Middle frontal gyrus (tissue), 1 donor: Measurements from ENCODE around the gene VTN.

Experiments
- DNase-seq: peaks from one replicate; pipeline ENCODE4 v3.0.0-alpha.2; 2015; ENCODE audit warnings: low spot score; ENCODE audit errors: extremely low spot score

VTN gene, protein sequence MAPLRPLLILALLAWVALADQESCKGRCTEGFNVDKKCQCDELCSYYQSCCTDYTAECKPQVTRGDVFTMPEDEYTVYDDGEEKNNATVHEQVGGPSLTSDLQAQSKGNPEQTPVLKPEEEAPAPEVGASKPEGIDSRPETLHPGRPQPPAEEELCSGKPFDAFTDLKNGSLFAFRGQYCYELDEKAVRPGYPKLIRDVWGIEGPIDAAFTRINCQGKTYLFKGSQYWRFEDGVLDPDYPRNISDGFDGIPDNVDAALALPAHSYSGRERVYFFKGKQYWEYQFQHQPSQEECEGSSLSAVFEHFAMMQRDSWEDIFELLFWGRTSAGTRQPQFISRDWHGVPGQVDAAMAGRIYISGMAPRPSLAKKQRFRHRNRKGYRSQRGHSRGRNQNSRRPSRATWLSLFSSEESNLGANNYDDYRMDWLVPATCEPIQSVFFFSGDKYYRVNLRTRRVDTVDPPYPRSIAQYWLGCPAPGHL

DNA sequence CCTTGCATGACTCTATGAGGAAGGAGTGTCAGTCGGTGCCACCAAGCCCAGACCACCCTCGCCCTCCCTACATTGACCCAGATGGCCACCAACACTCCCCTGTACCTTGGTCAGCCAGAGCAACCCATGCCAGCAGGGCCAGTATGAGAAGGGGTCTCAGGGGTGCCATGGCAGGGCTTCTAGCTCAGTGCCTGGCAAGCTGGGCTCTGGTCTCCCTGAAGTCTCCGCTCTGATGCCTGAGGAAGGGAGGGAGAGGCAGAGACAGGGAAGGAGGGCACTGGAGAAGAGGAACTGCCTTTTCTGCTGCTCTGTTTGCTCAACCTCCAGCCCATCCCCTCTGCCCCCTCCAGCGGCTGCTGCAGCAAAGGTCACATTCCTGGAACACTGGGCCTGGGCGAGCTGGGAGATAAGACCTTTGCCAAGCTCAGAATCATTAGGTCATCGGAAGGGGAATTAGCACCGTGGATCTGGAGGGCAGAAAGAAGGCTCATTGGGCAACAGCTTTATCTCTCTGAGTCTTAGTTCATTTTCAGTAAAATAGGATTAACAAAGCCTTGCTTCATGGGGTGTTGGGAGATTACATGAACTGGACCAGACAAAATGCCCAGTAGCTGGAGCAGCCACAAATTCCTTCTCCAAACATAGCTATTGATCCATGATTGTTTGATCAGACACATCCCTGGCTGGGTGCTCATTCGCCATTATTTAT is at the start of gene VTN:
TSS of gene VTN (minus strand) at position 273 of the 709 bp plus-strand sequence. CDS start at position 169, 104 bp downstream.
- no peak for DNase-seq

DNA sequence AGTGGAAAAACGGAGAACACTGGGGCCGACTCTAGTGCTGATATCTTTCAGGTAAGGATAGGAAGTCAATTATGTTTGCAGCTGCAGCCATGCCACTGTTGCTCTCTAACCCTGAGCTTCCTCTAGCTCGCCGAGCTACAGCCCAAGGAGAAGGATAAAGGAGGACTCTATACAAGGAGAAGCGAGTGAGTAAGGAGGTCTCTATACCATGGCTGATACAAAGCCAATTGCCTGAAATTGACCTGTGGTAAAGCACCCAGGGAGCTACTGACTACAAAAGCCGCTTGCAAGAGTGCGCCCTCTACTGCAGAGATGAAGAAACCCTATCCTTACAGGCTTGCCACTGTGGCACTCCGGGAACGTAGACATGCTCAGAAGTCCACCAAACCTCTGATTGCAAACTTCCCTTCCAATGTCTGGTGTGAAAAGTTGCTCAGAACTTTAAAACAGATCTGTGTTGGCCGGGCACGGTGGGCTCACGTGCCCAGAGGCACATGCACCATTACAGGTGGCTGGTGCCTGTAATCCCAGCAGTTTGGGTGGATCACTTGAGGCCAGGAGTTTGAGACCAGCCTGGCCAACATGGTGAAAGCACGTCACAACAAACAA is 46.7 kb upstream of the VTN start:
- no peak for DNase-seq

DNA sequence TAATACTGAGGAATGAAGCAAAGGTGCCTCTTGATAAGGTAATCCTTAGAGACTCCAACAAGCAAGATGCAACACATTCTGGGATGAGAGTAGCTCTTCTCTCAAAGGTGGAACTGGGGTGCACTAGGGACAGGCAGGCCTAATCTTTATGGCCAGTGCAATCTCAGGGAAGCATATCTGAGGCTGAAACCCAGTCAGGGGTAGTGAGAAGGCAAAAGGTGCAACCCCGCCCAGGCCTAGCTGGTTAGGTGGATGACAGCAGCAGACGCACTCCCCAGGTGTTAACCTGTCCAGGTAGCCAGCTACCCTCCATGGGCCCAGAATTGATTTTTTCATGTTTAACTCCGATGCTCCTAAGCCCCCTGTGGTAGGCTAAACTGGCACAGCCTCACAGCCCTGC is 45.8 kb upstream of the VTN start:
- no peak for DNase-seq

DNA sequence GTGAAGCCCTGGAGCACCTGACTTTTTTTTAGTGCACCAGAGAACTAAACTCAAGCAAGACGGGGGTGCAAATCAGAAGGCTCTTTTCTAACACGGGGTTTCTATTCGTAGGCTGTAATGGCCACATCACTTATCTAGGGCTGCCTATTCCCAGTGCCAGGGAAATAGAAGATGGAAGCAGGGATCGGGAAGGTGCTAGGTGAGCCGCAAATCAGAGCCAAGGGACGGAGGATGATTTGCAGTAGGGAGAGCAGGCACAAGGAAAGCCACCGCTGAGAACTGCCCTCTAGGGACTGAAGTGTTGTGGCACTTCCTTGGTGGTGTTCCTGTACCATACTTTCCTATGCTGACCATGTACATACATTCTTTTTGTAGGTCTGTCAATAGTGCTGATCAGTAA is 43.7 kb upstream of the VTN start:
- no peak for DNase-seq

DNA sequence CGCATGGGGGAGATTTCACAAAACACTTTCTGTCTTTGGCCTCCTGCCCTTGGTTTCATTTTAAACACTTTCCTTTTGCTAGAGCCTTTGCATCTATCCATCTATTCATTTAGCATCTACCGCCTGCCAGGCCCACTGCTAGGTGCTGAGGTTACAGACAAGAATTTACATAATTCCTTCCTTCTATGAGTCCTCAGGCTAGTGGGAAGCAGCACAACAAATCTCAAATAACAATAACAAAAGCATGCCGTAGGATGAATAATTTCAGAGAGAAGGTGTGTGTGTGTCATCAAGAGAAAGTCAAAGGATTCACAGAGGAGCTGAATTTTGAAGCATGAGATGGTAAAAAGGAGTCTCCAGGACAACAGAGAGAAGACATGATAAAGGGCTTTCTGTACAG is 42.0 kb upstream of the VTN start:
- DNase-seq = no peak

DNA sequence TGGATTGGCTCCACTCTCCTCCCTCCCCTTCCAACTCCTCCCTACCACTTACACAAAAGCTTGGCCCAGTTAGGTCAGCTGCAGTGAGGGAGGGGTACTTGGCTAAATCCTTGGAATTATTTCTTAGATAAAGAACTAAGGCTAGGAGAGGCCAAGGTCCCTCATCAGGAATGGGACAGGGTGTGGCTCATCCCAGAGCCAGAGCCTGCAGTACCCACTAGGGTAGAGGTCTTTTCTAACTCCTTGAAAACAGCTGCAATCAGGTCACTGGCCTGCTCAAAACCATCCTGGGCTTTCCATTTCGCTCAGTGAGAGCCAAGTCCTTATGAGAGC is 37.8 kb upstream of the VTN start:
- DNase-seq = no peak

DNA sequence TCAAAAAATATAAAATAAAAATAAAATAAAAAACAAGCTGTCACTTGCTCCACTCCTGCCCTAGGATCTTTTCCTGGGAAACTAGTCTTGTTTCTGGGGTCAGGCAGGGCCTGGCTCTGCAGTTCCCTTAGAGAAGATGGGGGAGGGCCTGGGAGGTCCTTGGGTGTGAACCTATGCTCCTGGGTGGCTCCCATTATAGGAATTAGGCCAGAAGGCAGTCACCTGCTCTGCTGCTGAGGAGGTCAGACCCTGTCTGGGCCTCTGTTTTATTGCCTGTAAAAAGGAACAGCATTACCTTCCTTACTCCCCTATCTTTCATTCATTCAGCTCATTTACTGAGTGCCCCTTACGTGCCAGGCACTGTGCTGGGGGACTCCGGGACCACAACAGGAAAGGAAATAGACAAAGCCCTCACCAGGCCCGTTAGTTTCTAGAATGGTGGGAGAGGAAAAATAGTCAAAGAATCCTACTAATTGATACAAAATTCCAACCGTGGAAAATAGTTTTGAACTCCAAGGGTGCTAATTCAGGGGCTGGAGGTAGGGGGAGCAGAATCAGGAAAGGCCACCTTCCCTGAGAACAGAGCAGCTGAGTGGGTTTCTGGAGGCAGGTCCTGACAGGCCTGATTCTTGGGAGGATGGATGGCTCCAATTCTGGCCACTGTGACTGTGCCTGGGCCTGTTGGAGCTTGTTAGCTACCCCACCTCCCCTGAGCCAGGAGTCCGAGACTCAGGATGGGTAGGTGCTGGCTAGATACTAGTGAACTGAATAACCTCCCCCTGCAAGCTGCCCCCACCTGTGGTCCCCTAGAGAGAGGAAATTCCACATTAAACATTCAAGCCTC is 37.2 kb upstream of the VTN start:
- DNase-seq = no peak

DNA sequence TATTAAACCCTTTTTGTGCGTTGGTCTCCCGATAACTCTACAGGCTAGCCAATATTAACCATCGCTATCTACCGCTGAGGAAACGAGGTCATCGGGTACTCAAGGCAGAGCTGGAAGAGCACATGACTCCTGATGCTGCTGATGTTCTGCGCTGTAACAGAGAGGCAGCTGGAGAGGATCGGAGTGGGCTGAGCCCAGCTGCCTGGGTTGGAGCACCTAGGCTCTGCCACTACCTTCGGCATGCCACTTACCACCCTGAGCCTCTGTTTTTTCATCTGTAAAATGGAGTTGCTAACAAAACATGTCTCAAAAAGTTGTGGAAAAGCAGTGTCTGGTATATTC is 36.3 kb upstream of the VTN start:
- DNase-seq = no peak

DNA sequence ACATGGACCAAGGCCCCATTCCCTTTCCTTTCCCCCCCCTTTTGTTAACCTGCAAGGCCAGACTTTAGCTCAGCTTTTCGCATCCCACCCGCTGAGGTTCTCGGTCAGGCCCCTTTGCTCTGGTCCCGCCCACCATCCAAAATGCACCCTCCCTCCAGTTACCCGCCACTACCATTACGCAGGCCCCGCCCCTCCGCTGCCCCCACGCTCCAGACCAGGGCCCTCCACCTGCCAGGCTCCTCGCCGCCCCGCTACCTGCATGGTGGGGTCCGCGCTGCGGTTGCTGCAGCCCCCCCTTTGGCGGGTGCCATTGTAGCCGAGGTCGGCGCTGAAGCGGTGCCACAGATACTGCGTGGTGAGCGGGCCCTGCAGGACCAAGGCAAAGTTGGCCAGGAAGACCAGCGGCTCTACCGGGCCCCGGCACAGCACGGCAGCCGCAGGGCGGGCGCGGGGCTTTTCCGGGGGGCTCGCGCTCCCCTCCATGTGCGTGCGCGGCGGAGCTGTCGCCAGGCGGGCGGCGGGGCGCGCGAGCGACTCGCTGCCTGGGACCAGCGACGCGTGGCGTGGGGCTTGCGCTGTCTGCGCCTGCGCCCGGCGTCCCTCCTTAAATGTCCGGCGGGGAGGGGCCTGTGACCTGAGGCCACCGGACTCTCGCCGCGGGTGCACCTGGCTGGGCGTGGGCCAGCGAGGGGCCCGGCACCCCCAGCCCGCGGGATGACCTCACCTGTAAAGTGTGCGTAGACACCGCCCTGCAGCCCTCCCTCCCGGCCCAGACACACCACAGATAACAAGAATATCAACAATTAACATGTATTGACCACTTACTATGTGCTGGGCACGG is 35.7 kb upstream of the VTN start, which contains the start of gene SLC46A1:
TSS of gene SLC46A1 (minus strand) at position 581 of the 841 bp plus-strand sequence. CDS start at position 483, 98 bp downstream.
- peak; percentile 42 for DNase-seq

DNA sequence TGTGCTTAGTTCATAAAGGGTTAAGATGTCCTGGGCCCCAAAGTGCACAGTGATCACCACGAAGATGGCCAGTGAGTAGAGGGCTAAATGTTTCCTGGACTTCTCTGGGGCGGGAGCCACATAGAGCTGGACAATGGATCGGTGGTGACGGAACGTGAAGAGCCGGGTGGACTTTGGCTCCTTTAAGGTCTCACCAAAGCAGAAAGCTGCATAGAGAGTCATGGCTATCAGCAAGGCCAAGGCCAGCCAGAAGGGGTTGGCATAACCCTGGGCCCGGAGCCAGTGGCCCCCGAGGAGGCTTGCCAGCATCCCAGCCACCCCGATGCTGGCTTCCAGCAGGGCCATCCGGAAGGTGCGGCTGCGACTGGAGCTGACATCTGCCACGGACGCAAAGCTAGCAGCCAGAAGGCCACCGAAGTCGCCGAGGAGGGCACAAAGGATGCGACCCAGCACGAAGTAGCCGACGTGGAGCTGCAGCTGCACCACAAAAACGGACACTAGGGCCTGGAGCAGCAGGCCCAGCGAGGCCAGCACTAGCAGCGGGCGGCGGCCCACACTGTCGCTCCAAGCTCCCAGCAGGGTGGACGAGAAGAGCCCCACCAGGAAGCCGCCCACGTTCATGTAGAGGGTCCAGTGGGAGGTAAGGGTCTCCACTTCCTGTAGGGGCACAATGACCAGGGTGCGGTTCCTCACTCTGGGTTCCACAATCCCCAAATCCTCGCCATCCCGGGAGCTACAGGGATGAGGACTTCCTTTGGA is 34.9 kb upstream of the VTN start:
- DNase-seq = no peak

DNA sequence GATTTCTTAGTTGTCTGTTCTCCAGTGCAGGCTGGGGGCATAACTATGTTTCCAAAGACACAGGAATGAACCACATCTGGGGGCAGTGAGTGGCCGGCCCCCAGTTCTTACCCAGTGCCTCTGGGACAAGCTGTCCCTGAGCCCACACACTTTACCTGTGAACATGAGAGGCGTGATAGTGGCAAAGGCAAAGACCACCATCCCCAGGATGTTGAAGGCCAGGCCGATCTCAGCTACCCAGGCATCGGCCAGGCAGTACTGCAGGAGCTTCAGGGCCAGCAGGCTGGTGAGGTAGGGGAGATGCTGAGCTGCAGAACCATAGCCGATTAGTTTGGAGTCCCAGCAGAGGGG is 34.3 kb upstream of the VTN start:
- DNase-seq = no peak

DNA sequence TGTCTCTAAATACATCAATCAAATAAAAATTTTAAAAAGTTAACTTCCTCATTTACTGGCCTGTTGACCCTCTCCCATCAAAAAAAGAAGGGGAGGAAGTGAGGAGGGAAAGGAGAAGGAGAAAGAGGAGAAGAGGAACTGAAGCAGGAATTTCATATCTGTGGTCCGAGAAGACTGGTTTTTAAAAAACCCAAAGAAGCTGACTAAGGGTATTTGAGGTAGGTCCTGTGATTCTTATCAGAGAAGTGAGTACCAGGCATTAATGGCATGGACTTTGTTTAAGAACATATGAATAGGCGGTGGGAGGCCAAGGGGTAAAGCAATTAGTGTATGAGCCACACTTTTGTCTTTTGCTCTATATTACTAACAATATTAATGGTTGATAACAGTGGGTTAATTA is 33.9 kb upstream of the VTN start:
- no peak for DNase-seq

DNA sequence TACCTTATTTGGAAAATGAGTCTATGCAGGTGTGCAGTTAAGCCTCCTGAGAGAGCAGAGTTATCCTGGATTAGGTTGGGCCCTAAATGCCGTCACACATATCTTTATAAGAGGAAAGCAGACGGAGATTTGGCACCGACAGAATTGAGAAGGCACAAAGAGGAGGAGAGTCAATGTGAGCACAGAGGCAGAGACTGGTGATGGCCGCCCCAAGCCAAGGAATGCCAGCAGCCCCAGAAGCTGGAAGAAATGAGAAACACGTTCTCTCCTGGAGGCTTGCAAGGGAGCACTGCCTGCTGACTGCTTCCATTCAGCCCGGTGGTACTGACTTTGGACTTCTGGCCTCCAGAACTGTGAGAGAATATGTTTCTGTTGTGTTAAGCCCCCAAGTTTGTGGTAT is 32.7 kb upstream of the VTN start:
- no peak for DNase-seq

DNA sequence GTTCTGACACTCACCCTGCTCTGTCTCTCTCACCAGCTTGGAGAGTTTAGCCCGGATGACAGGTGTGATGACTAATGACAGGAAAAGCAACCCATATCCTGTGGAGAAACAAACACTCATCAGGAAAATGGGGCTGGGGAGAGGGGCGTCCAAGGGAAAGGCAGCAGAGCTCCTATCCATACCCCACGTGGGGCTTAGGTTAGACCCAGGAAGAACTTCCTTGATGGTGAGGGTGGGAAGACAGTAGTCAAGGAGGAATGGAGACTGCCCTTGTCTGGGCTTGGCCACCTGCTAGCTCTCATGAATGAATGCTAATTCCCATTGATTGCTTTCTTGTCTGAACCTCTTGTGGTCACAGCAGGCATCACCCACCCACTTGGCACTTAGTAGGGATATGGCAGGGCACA is 32.1 kb upstream of the VTN start:
- no peak for DNase-seq

DNA sequence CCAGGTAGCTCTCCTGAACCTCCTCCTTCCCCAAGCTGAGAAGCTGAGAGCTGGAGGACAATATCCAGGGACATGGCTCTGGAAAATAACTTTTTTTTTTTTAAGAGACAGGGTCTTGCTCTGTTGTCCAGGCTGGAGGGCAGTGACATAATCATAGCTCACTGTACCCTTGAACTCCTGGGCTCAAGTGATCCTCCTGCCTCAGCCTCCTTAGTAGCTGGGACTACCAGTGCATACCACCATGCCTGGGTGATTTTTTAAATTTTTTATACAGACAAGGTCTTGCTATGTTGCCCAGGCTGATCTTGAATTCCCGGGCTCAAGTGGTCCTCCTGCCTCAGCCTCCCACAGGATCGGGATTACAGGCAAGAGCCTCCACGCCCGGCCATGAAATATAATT is 29.7 kb upstream of the VTN start:
- no peak for DNase-seq

DNA sequence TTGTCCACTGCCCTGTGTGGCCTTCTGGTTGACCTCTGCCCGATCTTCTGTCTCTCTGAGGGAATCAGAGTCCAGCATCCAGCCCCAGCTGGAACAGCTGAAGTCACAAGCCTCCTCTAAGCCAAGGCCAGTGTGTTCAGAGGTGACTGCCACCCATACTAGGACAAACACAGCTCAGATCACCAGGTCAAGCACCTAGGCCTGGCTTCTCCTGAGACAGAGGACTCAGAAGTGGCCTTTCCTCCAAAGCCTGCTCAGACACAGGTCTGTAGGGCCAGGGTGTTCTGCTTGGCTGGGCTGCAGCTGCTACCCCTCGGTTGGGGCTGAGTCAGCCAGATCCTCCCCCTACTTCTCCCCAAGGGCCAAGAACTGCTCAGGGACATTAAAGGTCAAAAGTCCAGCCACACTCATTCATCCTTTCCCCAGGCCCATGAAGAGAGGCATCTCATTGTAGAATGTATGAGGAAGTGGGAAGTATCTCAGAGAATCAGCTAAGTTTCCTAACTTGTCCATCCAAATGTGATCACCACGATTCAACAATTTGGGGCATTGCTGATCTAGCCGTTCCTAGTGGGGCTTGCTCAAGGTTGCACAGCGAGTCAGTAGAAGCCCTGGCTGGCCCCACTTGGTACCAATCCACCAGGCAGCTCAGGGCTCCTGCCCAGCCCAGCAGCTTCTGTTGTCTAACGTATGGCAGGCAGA is 28.3 kb upstream of the VTN start:
- DNase-seq = no peak

DNA sequence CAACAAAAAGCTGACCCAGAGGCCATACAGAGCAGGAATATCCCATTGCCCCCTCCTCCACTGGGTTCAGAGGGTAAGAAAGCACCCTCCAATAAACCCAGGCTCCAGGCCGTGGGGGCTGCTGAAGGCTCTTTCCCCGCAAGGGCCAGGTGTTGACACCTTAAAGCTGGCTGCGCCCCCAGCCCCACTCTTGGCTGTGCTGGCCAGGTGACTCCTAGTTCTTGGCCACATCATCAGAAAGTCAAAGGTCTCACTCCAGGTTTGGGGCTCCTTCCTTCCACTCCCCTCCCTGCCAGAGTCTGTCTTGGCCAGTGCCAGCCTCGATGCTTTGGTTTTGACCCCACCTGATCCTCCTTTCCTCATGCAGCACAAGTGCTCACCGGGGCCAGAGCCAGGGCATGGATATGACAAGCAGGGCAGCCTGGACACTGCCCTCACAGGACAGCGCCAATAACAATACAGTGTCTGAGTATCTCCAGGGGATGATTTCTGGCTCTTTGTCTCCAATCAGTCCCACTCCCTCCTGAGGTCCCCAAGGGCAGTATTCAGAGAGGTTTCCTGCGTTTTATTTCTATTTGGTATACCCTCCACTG is 27.7 kb upstream of the VTN start:
- no peak for DNase-seq

DNA sequence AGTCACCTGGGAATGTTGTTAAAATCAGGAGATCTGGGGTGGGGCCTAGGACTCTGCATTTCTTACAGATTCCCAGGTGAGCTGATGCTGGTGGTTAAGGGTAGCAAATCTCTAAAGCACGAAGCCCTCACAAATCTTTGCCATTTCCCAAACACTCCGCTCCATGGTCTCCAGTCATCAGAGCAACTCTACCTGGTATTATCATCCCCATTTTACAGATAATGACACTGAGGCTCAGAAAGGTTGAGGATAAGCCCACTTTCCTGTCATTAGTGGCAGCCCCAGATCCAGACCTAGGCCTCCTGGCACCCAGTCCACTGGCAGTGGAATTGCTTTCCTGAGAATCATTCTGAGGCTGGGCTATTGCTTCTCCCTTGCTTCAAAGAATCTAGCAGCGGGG is 27.2 kb upstream of the VTN start:
- DNase-seq = no peak

DNA sequence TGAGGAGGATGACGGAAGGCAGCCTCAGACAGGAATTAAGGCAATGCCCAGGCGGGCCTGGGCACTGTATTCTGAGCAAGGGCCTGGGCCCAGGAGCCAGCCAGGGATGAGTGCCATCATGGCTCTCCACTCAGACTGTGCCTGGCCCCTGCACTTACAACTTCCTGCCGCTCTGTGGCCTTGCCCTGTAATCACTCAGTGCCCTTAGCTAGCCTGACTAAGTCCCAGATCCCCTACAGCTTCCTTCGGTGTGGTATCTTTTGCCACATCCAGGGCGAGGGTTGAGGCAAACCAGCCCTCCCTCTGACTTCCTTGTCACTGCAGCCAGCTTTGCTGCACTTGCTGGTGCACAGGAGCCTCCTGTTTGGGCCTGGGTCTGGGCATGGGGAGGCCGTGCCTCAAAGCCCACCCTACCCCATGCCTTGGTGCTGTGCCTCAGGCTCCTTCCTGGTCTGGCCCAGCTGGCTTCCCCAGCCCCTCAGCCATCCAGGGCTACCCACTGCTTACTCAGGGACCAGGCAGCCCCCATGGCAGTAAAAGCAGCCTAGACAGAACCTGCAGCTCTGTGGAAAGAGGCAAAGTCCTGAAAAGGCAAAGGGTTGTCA is 26.6 kb upstream of the VTN start:
- no peak for DNase-seq
